A673 (cell line): ENCODE results near the gene COL5A1. TPM values are rescaled to one million over a fixed set of nuclear protein-coding genes. Genes with fewer than 3 reads are reported as not detected.

Source experiments
- BruUV-seq: library from RNA; stranded (reverse); fragments of 400-500 nt; replicated peaks from 2 replicates; lab custom pipeline; 2021; lab: Mats Ljungman, UMichigan
- CTCF ChIA-PET: fragments of 300-600 bp; sonication (Branson Sonifier 250); formaldehyde crosslinking; loops from one replicate; lab custom pipeline; 2022; ENCODE audit warnings: antibody characterized with exemption; lab: Charles Lee
- POLR2A ChIA-PET: fragments of 300-600 bp; sonication (Branson Sonifier 250); formaldehyde crosslinking; loops from one replicate; lab custom pipeline; 2022; ENCODE audit warnings: antibody characterized with exemption; ENCODE audit not compliant: low non-redundant PET; lab: Charles Lee
- DNase-seq: peaks from one replicate; pipeline ENCODE4 v3.0.0-alpha.2; 2015; ENCODE audit warnings: low spot score
- H3K27ac ChIP-seq: fragments of 200-600 bp; sonication (generic); 2 replicates; pipeline ENCODE4 v1.5.1; 2016; ENCODE audit warnings: mixed run types, low read depth, mild to moderate bottlenecking, mixed read lengths, antibody characterized with exemption, low read length; ENCODE audit not compliant: poor library complexity, severe bottlenecking
- H3K27me3 ChIP-seq: fragments of 200-600 bp; sonication (generic); replicated peaks from 2 replicates; pipeline ENCODE4 v1.6.1; 2017; ENCODE audit warnings: mixed run types, low read depth, mild to moderate bottlenecking, mixed read lengths, antibody characterized with exemption, low read length; ENCODE audit not compliant: insufficient read depth, poor library complexity
- H3K36me3 ChIP-seq: fragments of 200-600 bp; sonication (generic); 2 replicates; pipeline ENCODE4 v1.6.1; 2016; ENCODE audit warnings: mixed run types, mild to moderate bottlenecking, mixed read lengths, antibody characterized with exemption, low read length; ENCODE audit not compliant: insufficient read depth, poor library complexity, severe bottlenecking
- H3K4me1 ChIP-seq: fragments of 200-600 bp; sonication (generic); 2 replicates; pipeline ENCODE4 v1.6.1; 2017; ENCODE audit warnings: mixed run types, mild to moderate bottlenecking, mixed read lengths, antibody characterized with exemption, low read length; ENCODE audit not compliant: insufficient read depth, poor library complexity, severe bottlenecking
- H3K4me3 ChIP-seq: fragments of 200-600 bp; sonication (generic); 2 replicates; pipeline ENCODE4 v1.5.1; 2016; ENCODE audit warnings: low read depth, mixed run types, mild to moderate bottlenecking, mixed read lengths, low read length; ENCODE audit not compliant: poor library complexity, severe bottlenecking
- H3K9me3 ChIP-seq: fragments of 200-600 bp; sonication (generic); 2 replicates; pipeline ENCODE4 v1.6.1; 2016; ENCODE audit warnings: mixed run types, low read depth, mild to moderate bottlenecking, mixed read lengths, antibody characterized with exemption, low read length; ENCODE audit not compliant: poor library complexity, severe bottlenecking
- EZH2 ChIP-seq: fragments of 200-600 bp; sonication (generic); IDR thresholded peaks from 2 replicates; pipeline ENCODE4 v1.6.1; 2017; ENCODE audit warnings: borderline replicate concordance, low read depth, mild to moderate bottlenecking, mixed read lengths, antibody characterized with exemption, low read length; ENCODE audit not compliant: poor library complexity, severe bottlenecking
- intact Hi-C: fragments of 100-400 bp; cut with micrococcal nuclease; formaldehyde crosslinking; loops from one replicate; pipeline ENCODE4 v1.10.0; 2022; ENCODE audit not compliant: unreplicated experiment
- total RNA-seq: library from RNA; stranded (reverse); gene quantifications from 2 replicates; pipeline ENCODE4 v1.2.3, GENCODE V29; 2021
- TF ChIP-seq, protein P1 (sequence below): fragments of 300-800, 200-600 bp; sonication (generic); conservative IDR thresholded peaks from 2 replicates; pipeline ENCODE4 v1.5.1; 2017; ENCODE audit warnings: low read depth, mild to moderate bottlenecking, antibody characterized with exemption, low read length, moderate library complexity, mixed read lengths

Gene COL5A1
- total RNA-seq, 1 experiment from 2014 or later = 33.6 TPM

DNA sequence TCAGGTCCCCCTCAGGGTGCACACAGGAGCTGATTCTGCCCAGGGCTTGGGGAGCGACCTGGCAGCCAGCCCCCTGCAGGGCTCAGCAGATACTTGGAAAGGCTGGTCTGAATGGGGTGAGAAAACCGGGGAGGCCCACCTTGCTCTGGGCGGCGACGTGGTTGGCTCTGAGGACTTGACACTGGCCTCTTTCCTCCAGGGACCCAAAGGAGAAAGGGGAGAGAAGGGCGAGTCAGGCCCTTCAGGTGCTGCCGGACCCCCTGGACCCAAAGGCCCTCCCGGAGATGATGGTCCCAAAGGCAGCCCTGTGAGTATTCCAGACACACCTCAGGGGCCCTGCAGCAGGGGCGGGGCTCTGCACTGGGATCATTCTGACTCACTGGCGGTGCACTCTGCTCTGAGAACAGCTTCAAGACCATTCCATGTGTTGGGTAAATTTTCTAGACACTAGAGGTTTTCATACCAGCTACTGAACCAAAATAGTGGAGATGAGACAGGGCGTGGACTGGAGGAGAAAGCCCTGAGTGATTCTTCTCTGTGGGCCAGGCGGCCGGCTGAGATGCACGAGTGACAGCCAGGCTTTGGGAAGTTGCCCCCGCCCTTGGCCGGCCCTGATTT, 173.1 kb downstream of the COL5A1 start:
- ChIA-PET CTCF (no interaction called here), POLR2A (no interaction called here)
- intact Hi-C loops = no loop called here
- no peak for TF ChIP-seq EZH2
- TF ChIP-seq, protein P1, sequence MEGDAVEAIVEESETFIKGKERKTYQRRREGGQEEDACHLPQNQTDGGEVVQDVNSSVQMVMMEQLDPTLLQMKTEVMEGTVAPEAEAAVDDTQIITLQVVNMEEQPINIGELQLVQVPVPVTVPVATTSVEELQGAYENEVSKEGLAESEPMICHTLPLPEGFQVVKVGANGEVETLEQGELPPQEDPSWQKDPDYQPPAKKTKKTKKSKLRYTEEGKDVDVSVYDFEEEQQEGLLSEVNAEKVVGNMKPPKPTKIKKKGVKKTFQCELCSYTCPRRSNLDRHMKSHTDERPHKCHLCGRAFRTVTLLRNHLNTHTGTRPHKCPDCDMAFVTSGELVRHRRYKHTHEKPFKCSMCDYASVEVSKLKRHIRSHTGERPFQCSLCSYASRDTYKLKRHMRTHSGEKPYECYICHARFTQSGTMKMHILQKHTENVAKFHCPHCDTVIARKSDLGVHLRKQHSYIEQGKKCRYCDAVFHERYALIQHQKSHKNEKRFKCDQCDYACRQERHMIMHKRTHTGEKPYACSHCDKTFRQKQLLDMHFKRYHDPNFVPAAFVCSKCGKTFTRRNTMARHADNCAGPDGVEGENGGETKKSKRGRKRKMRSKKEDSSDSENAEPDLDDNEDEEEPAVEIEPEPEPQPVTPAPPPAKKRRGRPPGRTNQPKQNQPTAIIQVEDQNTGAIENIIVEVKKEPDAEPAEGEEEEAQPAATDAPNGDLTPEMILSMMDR = no peak
- H3K4me1 ChIP-seq = peaks cover 11% of the 10 kb centered on the region
- no peak overlapping the region for H3K4me3 ChIP-seq
- no peaks in the 10 kb centered on the region for H3K27me3 ChIP-seq
- no peaks in the 10 kb centered on the region for H3K9me3 ChIP-seq
- no TSS peak for BruUV-seq
- H3K27ac ChIP-seq = no peak overlapping the region
- no peak for DNase-seq
- H3K36me3 ChIP-seq = no peaks in the 10 kb centered on the region

DNA sequence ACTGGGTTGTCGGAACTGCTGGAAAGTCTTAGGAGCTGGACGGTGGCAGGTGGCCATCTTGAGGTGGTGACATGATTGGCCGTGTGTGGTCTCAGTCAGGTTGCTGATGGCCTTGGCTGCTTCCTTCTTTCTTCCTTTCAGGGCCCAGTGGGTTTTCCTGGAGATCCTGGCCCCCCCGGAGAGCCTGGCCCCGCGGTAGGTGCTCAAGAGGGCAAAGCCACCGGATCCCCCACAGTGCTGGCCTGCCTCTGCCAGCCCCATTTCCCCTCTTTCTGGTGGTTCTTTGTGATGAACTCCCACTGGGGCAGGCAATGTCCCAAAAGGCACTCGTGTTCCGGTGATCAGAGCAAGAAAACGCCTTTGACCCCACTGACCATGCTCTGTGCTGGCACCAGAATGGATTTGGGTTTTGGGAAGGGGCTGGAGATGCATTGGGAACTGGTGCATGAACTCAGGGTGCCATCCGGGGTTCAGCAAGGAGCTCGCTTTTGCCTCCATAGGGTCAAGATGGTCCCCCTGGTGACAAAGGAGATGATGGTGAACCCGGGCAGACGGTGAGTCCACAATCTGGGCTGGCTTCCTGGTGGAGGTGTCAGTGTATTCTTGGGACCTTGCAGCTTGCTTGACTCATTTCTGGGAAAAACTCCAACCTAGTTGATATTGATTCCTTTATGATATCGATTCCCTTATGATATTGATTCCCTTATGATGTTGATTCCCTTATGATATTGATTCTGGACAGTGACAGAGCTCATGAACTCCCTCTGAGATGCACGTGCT, 174.0 kb downstream of the COL5A1 start:
- CTCF ChIA-PET = no interaction called here
- intact Hi-C loops = no loop called here
- POLR2A ChIA-PET = no interaction called here
- no peak for DNase-seq
- H3K4me3 ChIP-seq = no peak overlapping the region
- no peak overlapping the region for H3K27ac ChIP-seq
- H3K4me1 ChIP-seq = peaks cover 11% of the 10 kb centered on the region
- TF ChIP-seq EZH2 = no peak
- TF ChIP-seq, protein P1 = no peak
- H3K36me3 ChIP-seq = no peaks in the 10 kb centered on the region
- BruUV-seq = no TSS peak
- no peaks in the 10 kb centered on the region for H3K27me3 ChIP-seq
- H3K9me3 ChIP-seq = no peaks in the 10 kb centered on the region

DNA sequence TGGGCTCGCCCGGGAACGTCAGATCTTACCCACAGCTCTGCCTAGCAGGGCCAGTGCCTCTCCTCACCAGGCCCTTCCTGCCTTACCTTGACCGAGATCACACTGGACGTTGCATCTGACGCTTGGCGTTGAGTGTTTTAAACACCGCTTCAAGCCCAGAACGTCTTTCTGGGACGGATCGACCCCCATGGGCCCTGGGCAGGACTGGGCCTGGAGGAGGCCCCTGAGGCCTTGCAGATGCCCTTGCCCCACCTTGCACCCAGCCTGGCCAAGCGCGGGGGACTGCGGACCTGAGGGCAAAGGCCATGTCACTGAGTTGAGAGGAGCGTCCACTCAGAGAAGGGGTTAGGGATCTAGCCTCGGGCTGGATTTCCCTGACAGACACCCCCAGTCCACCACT, 174.7 kb downstream of the COL5A1 start:
- CTCF ChIA-PET = no interaction called here
- TF ChIP-seq, protein P1 = no peak
- no peak for TF ChIP-seq EZH2
- no TSS peak for BruUV-seq
- Histone ChIP-seq H3K4me1 (peaks cover 11% of the 10 kb centered on the region), H3K27ac (no peak overlapping the region), H3K27me3 (no peaks in the 10 kb centered on the region), H3K9me3 (no peaks in the 10 kb centered on the region), H3K4me3 (no peak overlapping the region), H3K36me3 (no peaks in the 10 kb centered on the region)
- intact Hi-C loops = no loop called here
- DNase-seq = no peak
- POLR2A ChIA-PET = no interaction called here
